ENCODE data around the gene VPREB3. TPM values are rescaled to one million over a fixed set of nuclear protein-coding genes. Genes with fewer than 3 reads are reported as not detected.
"Not testable (repeated sequence)": the region's sequence is repeated elsewhere in the genome, so short reads cannot be mapped to it uniquely, and the experiment has no call there.

The VPREB3 gene
- total RNA-seq, 1 experiment from 2014 or later, result not detected

- peak; percentile 32 for DNase-seq (ENCODE audit: low read depth)
Measured at GRCh38 chr22:23742505-23743264, 11.5 kb downstream of the VPREB3 start.

GRCh38 chr22:23737696-23738095 lies 16.5 kb downstream of the VPREB3 start:
- DNase-seq (ENCODE audit: low read depth), result no peak

- not testable (repeated sequence) for DNase-seq (ENCODE audit: low read depth)
Measured at GRCh38 chr22:23728108-23728507, 26.1 kb downstream of the VPREB3 start.

GRCh38 chr22:23722724-23723123 lies 31.5 kb downstream of the VPREB3 start:
- no peak for DNase-seq (ENCODE audit: low read depth)

- no peak for DNase-seq (ENCODE audit: low read depth)
Measured at GRCh38 chr22:23722160-23722559, 32.1 kb downstream of the VPREB3 start.

- no peak for DNase-seq (ENCODE audit: low read depth)
Measured at GRCh38 chr22:23720855-23721254, 33.4 kb downstream of the VPREB3 start.

- DNase-seq (ENCODE audit: low read depth), result no peak
Measured at GRCh38 chr22:23718371-23719165, 35.7 kb downstream of the VPREB3 start.

GRCh38 chr22:23716811-23717801 lies 37.1 kb downstream of the VPREB3 start:
- peak; percentile 80 for DNase-seq (ENCODE audit: low read depth)

GRCh38 chr22:23715806-23716375 lies 38.3 kb downstream of the VPREB3 start:
- DNase-seq (ENCODE audit: low read depth), result no peak

- DNase-seq (ENCODE audit: low read depth), result no peak
Measured at GRCh38 chr22:23714596-23715578, 39.3 kb downstream of the VPREB3 start.

GRCh38 chr22:23713696-23714595 lies 40.3 kb downstream of the VPREB3 start:
- no peak for DNase-seq (ENCODE audit: low read depth)

- DNase-seq (ENCODE audit: low read depth), result no peak
Measured at GRCh38 chr22:23712256-23712655, 42.0 kb downstream of the VPREB3 start.

- no peak for DNase-seq (ENCODE audit: low read depth)
Measured at GRCh38 chr22:23709107-23709506, 45.1 kb downstream of the VPREB3 start.

- DNase-seq (ENCODE audit: low read depth), result no peak
Measured at GRCh38 chr22:23708270-23708669, 46.0 kb downstream of the VPREB3 start.

GRCh38 chr22:23705358-23705757 lies 48.9 kb downstream of the VPREB3 start:
- DNase-seq (ENCODE audit: low read depth), result no peak

GRCh38 chr22:23704829-23705228 lies 49.4 kb downstream of the VPREB3 start:
- no peak for DNase-seq (ENCODE audit: low read depth)

- DNase-seq (ENCODE audit: low read depth), result no peak
Measured at GRCh38 chr22:23704062-23704461, 50.2 kb downstream of the VPREB3 start.

Measured in RPMI7951 (cell line).